ENCODE data around the gene MEI1. TPM values are rescaled to one million over a fixed set of nuclear protein-coding genes. Genes with fewer than 3 reads are reported as not detected.

Gene MEI1
- total RNA-seq, 2 experiments from 2014 or later: 27.7 to 28.4 TPM

DNA sequence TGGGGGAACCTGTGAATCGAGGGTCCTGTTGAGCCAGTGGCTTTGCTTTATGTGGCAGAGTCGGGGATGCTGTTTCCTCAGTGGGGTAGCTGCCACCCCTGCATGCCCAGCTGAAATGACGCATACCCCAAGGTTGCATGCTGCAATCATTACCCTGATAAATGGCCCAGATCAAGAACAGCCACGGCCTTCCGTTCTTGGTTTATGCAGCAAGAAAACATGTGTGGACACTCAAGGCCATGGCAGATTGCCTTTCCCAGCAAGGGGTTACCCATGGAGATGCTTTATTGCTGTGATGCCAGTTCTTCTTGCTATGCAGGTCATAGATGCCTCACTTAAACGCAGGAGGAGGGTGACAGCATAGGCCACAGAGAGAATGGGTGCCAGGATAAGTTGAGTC lies 119.3 kb downstream of the MEI1 start:
- no peak overlapping the region for H3K4me3 Mint-ChIP-seq
- no peak overlapping the region for H3K27ac Mint-ChIP-seq
- CTCF ChIA-PET: interaction anchor here (1.1 kb wide), 1 partner anchor 122 kb away, joined by 3 read pairs; no protein-coding TSS in a partner anchor
- no peaks in the 10 kb centered on the region for H3K27me3 Mint-ChIP-seq
- POLR2A ChIA-PET: interaction anchor here (0.6 to 1.4 kb wide), 2 partner anchors 18 to 230 kb away, joined by 4 to 6 read pairs; partner anchors contain the start of gene CCDC134
- TF ChIP-seq CTCF (IDR thresholded peaks at IDR 0.05): no peak
- H3K36me3 Mint-ChIP-seq (ENCODE audit: low read depth): peaks cover 6% of the 10 kb centered on the region
- no peak for DNase-seq
- no peak for ATAC-seq
- H3K9me3 Mint-ChIP-seq: no peaks in the 10 kb centered on the region
- intact Hi-C loops (cut with micrococcal nuclease): no loop called here
- H3K4me1 Mint-ChIP-seq (ENCODE audit: low read depth): peaks cover 20% of the 10 kb centered on the region

GRCh38 chr22:41819257-41819656 lies 120.0 kb downstream of the MEI1 start:
- H3K9me3 Mint-ChIP-seq: no peaks in the 10 kb centered on the region
- H3K4me1 Mint-ChIP-seq (ENCODE audit: low read depth): peaks cover 26% of the 10 kb centered on the region
- CTCF ChIA-PET: no interaction called here
- H3K4me3 Mint-ChIP-seq: no peak overlapping the region
- H3K27me3 Mint-ChIP-seq: no peaks in the 10 kb centered on the region
- no peak overlapping the region for H3K27ac Mint-ChIP-seq
- POLR2A ChIA-PET: interaction anchor here (1.4 kb wide), 1 partner anchor 19 kb away, joined by 6 read pairs; the partner anchor contains the start of gene CCDC134
- DNase-seq (no peak), ATAC-seq (no peak)
- no peak for TF ChIP-seq CTCF (IDR thresholded peaks at IDR 0.05)
- intact Hi-C loops (cut with micrococcal nuclease): no loop called here
- peaks cover 11% of the 10 kb centered on the region for H3K36me3 Mint-ChIP-seq (ENCODE audit: low read depth)

DNA sequence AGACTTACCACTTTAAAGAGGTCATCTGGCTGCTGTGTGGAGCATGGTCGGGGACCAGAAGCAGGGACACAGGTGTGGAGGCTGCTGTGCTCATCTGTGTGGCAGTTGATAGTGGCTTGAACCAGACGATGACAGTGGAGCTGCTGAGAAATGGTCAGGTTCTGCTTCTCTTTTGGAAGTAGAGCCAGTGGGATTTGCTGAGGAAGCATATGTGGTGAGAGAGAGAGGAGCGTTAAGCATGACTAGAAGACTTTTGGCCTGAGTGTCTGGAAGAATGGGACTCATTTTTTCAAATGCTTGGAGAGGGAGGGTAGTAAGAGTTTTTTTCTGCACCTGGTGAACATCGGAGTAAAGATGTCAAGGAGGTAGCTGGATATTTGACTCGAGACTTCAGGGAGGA lies 121.1 kb downstream of the MEI1 start:
- Mint-ChIP-seq H3K4me3 (no peak overlapping the region), H3K9me3 (no peaks in the 10 kb centered on the region), H3K27me3 (no peaks in the 10 kb centered on the region), H3K36me3 (ENCODE audit: low read depth) (peaks cover 13% of the 10 kb centered on the region), H3K4me1 (ENCODE audit: low read depth) (peaks cover 27% of the 10 kb centered on the region), H3K27ac (peak overlapping the region; percentile 25)
- ATAC-seq (no peak), DNase-seq (no peak)
- ChIA-PET POLR2A (interaction anchor here (3.2 kb wide), 1 partner anchor 120 kb away, joined by 10 read pairs; no protein-coding TSS in a partner anchor), CTCF (interaction anchor here (1.6 kb wide), 1 partner anchor 120 kb away, joined by 6 read pairs; no protein-coding TSS in a partner anchor)
- TF ChIP-seq CTCF (IDR thresholded peaks at IDR 0.05): no peak
- intact Hi-C loops (cut with micrococcal nuclease): no loop called here

GRCh38 chr22:41821471-41822316 lies 122.4 kb downstream of the MEI1 start:
- no peaks in the 10 kb centered on the region for H3K9me3 Mint-ChIP-seq
- ATAC-seq (no peak), DNase-seq (no peak)
- no peak overlapping the region for H3K4me3 Mint-ChIP-seq
- peaks cover 24% of the 10 kb centered on the region for H3K4me1 Mint-ChIP-seq (ENCODE audit: low read depth)
- intact Hi-C loops (cut with micrococcal nuclease): no loop called here
- no peak for TF ChIP-seq CTCF (IDR thresholded peaks at IDR 0.05)
- H3K27ac Mint-ChIP-seq: peak overlapping the region; percentile 84
- POLR2A ChIA-PET: interaction anchor here (0.7 to 3.2 kb wide), 8 partner anchors 11 to 122 kb away, joined by 3 to 11 read pairs (median 4); partner anchors contain the start of gene SREBF2
- CTCF ChIA-PET: interaction anchor here (0.7 to 2.4 kb wide), 7 partner anchors 21 to 125 kb away, joined by 3 to 10 read pairs (median 3); partner anchors contain the start of gene CENPM
- no peaks in the 10 kb centered on the region for H3K27me3 Mint-ChIP-seq
- H3K36me3 Mint-ChIP-seq (ENCODE audit: low read depth): peaks cover 13% of the 10 kb centered on the region

Measured in activated CD8-positive, alpha-beta T cell treated with anti-CD3 and anti-CD28 coated beads for 36 hours (primary cell).